LNCaP clone FGC (cell line): Measurements from ENCODE around the gene CFC1B.
"Not testable (repeated sequence)": the region's sequence is repeated elsewhere in the genome, so short reads cannot be mapped to it uniquely, and the experiment has no call there.

Experiments used
- DNase-seq: peaks from one replicate; pipeline ENCODE4 v3.0.0-alpha.2; 2011; ENCODE audit warnings: low read depth
- H3K4me3 ChIP-seq: 2 replicates; pipeline ENCODE4 v1.5.1; 2011; ENCODE audit warnings: mild to moderate bottlenecking, low read depth, low read length, control low read depth

Gene CFC1B

DNA sequence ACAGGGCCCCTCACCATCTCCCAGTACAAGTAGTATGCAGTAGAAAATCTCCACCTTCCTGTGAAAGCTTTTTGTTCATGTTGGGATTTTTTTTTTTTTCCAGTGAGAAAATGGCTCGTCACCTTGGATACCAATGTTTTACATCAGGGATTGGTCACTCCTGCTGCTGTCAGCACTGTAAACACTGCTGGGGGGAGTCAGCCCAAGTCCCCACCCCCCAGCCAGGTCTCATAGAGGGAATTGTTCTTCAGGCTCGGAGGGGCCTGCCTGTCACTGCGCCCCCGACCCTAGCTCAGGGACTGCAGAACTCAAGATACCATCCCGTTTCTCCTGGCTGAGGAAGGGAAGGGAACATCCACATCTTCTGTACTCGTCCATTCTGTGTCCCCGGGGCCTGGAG, at the start of gene CFC1B:
Gene CFC1B (plus strand): TSS at position 231 of the 400 bp plus-strand sequence. CDS start 263 bp downstream, outside the sequence.
- not testable (repeated sequence) for DNase-seq, H3K4me3 ChIP-seq

DNA sequence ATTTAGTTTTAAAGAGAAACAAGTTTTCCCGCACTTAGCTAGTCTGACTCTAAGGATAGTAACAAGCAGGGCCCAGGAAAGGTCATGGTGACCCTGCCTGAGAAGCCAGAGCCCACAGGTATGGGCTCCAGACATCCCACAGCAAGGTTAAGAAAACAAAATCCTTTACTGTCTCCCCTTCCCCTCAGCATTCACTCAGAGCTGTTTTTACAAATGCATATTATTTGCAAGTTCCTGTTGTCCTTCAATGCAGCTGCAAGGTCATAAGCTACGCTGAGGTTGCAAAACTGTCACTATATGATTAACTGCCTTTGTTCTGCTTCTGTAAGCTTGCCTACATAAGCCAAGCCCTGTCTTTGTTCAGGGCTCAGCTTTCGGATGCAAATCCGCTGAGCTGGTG, 29.9 kb upstream of the CFC1B start:
- not testable (repeated sequence) for DNase-seq, H3K4me3 ChIP-seq

DNA sequence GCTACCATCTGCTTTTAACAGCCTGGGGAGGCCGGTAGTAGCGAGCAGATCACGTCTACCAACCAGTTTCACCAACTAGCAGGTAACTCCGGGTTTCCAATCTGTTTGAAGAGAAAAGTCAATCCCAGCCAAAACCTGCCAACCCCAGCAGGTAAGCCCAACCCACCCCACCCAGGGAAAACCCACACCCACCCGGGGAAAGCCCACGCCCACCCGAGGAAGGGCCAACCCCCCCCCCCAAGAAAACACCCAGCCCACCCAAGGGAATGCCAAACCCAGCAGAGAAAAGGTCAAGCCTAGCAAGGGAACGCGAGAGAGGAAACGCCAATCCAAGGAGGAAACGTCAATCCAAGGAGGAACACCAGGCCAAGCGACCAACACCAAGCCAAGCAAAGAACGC, 11.8 kb upstream of the CFC1B start, which contains the start of gene POTEI:
Gene POTEI (minus strand): TSS at position 101 of the 400 bp plus-strand sequence. CDS start 93 bp downstream, at position 8.
- not testable (repeated sequence) for H3K4me3 ChIP-seq, DNase-seq

DNA sequence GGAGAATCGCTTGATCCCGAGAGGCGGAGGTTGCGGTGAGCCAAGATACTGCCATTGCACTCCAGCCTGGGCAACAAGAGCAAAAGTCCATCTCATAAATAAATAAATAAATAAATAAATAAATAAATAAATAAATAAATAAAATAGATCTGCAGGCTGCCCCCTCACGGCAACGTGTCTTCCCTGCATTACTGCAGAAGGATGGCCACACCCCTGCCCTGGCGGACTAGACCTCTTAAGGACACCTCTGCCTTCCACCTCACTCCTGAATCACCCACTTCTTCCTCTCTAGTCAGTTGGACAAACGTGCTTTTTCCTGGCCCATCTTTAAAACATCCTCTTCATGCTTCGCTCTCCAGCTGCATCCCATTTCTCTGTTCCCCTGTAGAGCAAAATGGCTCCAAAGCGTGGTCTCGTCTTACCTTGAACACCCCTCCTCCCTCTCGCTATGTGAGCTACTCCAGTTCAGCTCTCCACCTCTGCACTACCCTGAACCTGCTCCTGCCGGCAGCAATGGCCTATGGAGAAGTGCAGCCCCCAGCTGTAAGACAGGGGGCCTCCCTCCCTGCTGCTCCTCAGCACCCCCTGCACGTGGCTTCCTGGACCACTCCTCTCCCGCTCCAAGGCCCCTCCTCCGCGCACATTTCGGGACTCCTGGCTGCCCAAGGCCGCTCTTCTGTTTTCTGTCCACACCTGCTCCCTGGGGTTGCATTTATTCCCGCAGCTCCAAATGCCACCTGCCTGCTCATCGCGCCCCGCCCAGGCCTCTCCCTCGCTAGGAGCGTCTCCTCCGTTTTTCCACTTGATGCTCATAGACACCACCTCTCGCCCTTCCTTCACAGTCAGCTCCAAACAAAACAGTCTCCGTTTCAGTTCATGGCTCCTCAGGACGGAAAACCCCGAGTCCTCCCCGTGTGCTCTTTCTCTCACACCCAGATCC, 9.9 kb upstream of the CFC1B start:
- not testable (repeated sequence) for H3K4me3 ChIP-seq, DNase-seq

DNA sequence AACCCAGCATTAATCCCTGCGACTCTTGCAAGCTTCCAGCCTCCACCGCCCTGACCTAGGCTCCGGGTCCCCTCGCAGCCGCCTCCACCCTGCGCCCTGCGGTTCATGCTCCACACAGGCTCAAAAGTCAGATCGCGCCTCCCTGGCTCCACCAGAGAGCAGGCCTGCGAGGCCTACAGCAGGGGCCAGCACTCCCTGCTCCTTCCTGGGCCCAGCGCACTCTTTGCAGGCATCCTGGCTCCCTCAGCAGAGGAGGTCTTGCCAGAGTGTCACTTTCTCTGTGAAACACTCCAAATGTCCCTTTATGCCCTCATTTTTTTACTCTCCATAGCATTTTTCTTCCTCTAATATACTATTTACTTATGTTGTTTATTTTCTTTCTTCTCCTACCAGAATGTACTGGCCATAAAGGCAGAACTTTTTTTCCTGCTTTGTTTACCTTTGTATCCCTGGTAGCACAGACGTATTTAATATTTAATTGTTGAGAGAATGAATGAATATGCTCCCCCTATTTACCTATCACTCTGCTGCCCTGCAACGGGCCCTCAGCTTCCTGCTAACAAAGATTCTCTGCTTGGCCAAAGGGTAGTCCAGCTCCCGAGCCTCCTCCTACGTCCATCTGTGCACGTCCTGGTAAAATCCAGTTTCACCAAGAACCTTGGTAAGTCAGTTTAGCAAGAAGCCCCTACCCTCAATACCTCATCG, 9.1 kb upstream of the CFC1B start:
- not testable (repeated sequence) for DNase-seq, H3K4me3 ChIP-seq

DNA sequence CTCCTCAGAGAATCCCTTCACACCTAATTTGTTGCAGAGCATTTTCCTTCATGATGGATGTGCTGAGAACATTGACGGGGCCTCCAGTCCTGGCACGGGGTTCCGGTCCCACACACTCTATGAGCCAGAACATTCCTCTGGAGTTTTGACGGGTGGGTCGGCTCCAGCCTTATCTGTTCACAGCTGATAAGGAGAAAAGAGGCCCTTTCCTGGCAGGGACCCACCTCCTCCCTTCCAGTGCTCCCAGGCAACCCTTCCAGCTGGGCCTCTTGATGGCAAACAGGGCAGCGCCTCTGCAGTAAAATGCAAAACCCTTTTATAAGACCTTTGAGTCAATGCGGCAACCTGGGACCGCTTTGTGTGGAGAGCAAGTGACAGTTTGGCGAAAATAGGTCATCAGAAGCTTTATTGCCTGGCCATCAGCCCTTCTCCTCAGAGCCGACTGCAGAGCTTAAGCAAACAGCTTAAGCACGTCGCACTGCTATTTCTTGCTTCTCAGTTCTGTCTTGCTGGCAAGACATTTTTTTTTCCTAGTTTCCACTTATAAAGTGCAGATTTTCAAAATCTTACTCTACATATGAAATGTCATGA, 2.4 kb upstream of the CFC1B start:
- not testable (repeated sequence) for H3K4me3 ChIP-seq, DNase-seq

DNA sequence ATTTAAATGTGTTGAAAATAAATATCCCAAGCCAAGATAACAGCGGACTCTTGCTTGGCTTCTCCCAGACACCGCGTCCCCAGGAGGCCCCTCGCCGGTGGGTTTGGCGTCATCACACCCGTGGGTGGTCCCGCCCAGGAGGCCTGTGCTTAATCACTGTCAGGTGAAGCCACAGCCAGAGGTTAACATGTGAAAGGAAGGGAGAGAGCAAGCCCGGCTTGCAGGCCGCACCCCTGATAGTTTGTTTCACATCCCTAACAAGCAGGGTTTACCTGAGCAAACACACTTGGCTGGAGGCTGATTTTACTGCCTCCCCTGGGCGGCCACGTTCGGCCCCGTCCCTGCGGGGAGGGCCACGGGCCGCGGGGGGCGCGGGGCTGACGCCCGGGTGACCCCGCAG, 1.4 kb downstream of the CFC1B start:
- H3K4me3 ChIP-seq, DNase-seq: not testable (repeated sequence)

DNA sequence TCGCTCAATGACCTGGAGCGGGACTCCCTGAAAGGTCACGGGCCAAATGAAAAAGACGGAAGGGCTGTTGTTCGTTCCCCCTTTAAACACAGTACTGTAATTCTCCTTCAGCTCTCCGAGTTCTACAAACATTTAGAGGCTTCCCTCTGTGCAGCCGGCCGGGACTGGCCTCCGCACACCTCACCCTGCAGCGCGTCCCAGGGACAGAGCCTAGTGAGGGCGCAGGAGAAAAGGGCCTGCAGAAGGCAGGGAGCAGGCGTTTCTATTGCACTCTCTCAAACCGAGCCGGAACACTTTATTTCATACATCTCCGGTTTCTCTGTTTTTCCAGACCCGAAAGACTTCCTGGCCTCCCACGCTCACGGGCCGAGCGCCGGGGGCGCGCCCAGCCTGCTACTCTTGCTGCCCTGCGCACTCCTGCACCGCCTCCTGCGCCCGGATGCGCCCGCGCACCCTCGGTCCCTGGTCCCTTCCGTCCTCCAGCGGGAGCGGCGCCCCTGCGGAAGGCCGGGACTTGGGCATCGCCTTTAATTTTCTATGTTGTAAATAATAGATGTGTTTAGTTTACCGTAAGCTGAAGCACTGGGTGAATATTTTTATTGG, 6.4 kb downstream of the CFC1B start:
- H3K4me3 ChIP-seq, DNase-seq: not testable (repeated sequence)

DNA sequence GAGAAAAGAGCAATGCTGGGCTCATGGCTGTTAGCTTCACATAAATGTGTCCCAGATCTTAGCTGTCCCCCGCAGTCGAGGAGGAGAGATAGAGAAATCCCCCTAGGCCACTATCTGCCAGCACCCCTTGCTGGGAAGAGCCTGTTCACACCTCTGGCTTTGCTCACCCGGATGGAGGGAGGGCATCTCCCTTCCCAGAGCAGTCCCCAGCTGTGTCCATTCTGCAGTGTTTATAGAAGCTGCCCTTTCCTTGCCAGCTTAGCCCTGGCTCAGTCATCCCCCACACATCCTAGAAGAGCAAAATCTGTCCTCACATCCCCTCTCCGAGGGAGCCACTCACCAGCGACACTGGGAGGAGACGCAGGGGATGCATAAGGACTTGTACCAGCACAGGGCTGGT, 8.5 kb downstream of the CFC1B start:
- not testable (repeated sequence) for DNase-seq, H3K4me3 ChIP-seq

DNA sequence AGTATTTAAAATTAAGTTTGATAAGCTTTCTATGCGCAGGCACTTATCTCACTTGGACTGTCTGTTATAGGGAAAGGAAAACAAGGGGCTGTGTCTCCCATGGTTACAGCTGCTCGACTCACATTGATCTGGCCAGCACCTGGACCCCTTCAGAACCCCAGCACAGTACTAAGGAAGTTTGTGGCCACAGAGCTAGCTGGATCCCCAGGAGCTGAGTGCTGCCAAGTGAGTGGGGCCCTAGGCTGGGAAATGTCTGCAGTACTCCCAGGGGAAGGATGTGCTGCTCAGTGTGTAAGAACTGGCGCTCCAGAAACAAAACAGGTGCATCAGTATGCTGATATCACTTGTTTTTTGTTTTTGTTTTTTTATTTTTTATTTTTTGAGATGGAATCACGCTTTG, 9.2 kb downstream of the CFC1B start:
- not testable (repeated sequence) for H3K4me3 ChIP-seq, DNase-seq

DNA sequence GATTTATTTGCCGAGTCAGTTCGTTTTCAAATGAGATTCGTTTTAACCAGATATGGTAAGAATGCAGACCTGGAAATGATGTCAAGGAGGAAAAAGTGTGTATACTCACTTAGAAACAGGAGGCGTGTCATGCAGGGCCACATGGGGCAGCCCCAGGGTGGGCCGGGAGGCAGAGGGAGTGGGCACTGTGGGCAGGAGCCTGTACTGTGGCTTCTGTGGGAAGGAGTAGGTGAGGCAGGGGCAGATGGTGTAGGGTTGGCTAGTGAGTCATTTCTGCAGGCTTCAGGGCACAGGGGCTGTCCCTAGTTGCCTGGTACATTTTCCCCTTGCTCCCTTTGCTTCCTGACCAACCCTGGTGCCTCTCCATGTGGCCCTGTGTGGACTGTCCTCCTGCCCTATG, 10.2 kb downstream of the CFC1B start:
- H3K4me3 ChIP-seq, DNase-seq: not testable (repeated sequence)

DNA sequence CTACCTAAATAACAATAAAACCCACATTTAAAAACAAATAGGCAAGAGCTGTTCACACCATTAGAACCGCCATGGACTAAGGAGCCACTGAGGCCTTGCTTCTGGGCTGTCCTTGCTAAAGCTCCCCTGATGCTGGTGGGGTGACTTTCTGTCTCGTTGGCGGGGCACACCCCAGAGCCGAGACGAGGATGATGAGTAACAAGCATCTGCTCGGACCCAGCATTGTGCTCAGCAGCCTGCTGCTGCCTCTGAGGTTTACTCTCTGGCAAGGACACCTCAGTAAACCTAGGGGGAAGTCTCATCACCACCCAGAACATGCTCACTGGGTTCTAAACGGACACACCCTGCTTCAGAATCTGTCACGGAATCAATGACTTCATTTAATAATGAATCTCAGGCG, 10.7 kb downstream of the CFC1B start:
- not testable (repeated sequence) for DNase-seq, H3K4me3 ChIP-seq

DNA sequence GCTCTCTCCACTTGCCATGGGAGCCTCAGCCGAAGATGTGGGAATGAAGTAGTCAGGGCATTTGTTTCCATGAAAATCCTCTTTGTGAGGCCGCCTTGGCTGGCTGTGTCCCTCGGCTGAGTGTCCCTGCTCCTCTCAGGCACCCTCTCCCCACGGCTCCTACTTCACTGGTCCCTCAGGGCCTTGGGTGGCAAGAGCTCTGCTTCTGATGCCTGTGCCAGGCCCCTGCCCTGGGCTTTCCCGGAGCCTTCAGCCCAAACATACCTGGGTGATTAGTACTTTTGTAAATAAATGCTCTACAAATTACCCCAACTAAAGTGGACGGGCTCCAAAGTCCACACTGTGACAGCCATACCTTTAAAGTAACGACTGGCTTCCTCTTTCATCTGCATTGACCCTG, 15.6 kb downstream of the CFC1B start:
- H3K4me3 ChIP-seq, DNase-seq: not testable (repeated sequence)

DNA sequence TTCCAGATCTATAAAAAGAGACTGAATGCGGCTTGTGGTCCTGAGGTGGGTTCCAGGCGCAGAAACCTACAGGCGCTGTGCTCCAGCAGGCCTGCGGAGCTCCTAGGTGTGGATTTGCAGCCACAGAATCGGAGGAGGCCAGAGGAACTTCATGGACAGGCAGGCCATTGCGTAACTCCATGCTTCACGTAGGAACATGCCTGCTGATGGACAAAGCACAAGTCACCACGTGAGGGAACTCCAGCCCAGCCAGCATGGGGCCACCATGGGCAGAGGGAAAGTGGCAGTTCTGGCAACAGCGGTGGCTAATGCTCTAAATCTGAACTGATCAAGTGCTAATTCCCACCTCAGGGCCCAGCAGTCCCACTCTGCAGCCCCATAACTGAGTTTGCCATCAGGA, 17.2 kb downstream of the CFC1B start:
- DNase-seq = not testable (repeated sequence)

DNA sequence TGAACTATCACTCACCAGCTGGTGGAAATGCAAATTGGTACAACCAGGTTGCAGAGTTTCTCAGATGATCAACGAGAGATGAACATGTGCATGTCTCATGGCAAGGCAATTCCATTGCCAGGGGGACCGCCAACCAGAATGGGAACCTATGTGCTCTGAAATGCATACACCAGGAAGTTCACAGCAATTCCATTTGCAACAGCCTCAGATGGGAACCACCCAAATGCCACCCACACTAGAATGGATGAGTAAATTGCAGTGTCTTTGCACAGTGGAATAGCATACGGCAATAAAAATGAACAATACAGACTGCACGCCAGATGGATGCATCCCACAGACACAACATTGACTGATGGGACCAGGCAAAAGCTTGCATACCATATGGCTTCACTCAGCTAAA, 21.8 kb downstream of the CFC1B start:
- not testable (repeated sequence) for DNase-seq, H3K4me3 ChIP-seq

More for the DNA sequence above, 17.2 kb downstream of the CFC1B start:
- not testable (repeated sequence) for H3K4me3 ChIP-seq

DNA sequence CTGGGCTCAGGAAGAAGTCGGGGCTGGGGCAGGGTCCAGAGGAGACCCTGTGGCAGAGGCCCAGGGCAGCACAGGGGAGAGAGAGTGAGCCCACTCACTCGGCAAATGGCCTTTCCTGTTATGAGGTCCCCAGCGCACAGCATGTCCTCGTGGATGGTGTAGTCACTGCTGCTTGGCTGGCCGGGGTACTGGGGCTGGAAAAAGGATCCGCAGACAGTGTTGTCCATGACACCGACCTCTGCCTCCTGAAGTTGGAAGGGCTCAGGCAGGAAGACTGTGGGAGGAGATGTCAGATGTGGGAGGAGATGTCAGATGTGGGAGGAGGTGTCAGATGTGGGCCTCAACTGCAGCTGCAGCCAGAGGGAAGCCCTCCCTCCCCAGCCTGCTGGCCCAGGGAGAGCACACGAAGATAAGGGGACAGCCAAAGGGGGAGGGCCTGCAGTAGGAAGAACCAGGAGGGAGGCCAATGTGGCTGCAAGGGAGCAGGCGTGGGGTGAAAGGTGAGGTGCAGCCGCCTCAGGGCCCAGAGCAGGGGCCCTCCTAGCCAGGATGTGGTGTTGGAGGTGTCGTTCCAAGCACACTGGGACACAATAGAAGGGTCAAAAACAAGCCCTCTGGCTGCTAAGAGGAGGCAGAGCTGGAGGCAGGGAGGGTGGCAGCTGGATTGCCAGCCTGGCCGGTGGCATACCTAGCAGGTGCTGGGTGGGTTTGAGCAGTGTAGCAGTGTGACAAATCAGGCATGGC, 22.9 kb downstream of the CFC1B start:
- not testable (repeated sequence) for H3K4me3 ChIP-seq, DNase-seq

DNA sequence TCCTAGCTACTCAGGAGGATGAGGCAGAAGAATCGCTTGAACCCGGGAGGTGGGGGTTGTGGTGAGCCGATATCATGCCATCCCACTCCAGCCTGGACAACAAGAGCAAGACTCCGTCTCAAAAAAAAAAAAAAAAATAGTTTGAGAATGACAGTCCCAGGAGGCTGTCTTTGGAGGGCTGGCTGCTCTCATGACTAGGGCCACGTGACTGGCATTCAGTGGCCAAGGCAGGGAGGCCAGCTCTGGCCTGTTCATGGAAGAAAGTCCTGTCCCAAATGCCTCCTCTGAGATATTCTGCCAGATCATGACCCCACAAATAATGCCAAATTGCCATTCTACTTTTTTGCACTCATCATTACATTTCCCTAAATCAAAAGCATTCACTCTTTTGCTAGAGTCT, 24.0 kb downstream of the CFC1B start:
- not testable (repeated sequence) for H3K4me3 ChIP-seq, DNase-seq

DNA sequence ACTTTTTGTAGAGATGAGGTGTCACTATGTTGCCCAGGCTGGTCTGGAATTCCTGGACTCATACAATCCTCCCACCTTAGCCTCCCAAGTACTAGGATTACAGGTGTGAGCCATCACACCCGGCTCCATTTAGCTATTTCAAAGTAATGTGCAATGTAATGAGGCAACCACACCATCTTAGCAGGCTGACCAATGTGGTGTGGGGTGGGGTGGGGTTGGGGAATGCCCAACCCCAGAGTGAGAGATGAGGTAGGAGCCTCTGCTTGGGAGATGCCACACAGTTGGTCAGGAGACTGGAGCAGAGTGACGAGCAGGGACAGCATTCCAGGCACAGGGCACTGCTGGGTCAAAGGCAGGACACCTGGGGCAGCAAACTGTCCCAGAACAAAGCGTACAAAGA, 27.4 kb downstream of the CFC1B start:
- not testable (repeated sequence) for H3K4me3 ChIP-seq, DNase-seq
